Adrenal gland (tissue), 12 donors: ENCODE measurements around the gene RNASE8. TPM values are rescaled to one million over a fixed set of nuclear protein-coding genes. Genes with fewer than 3 reads are reported as not detected.
"Not testable (repeated sequence)": the region's sequence is repeated elsewhere in the genome, so short reads cannot be mapped to it uniquely, and the experiment has no call there.

Source experiments
- DNase-seq, 7 donors: peaks; one replicate each; pipeline ENCODE4 v3.0.0-alpha.2; 2019 to 2020
- H3K27ac ChIP-seq, 5 donors: fragments of 200-600 bp; sonication (generic) in 4 of 5; 1 replicate in 3 of 5; 2 replicates in 2 of 5; pipeline versions ENCODE4 v1.5.1 to v1.8.0; 2016 to 2020; ENCODE audit warnings: mild to moderate bottlenecking in 1 of 5
- H3K27me3 ChIP-seq: fragments of 200-600 bp; 2 replicates; pipeline ENCODE4 v1.8.0; 2021
- H3K36me3 ChIP-seq, 2 donors: fragments of 200-600 bp; replicated peaks in 1 of 2; 1 replicate in 1 of 2; 2 replicates in 1 of 2; pipeline versions ENCODE4 v1.5.1 to v1.8.0; 2018 to 2022
- H3K4me1 ChIP-seq, 2 donors: fragments of 200-600 bp; replicated peaks in 1 of 2; 1 replicate in 1 of 2; 2 replicates in 1 of 2; pipeline versions ENCODE4 v1.5.1 to v1.8.0; 2018 to 2021
- H3K4me3 ChIP-seq, 4 donors: fragments of 200-600 bp; sonication (generic) in 3 of 4; one replicate each; pipeline ENCODE4 v1.5.1; 2016 to 2018
- H3K9me3 ChIP-seq, 3 donors: fragments of 200-600 bp; sonication (generic) in 1 of 3; replicated peaks in 1 of 3; 1 replicate in 2 of 3; 2 replicates in 1 of 3; pipeline versions ENCODE4 v1.5.1 to v1.8.0; 2016 to 2021
- CTCF ChIP-seq, 6 experiments: fragments of 450-650 bp in 4 of 6; fragments of 200-600 bp in 2 of 6; sonication (generic) in 1 of 6; IDR thresholded peaks; 1 replicate in 5 of 6; 2 replicates in 1 of 6; pipeline versions ENCODE4 v1.5.1 to v1.8.0; 2016 to 2021; ENCODE audit warnings: antibody characterized with exemption in 6 of 6, mild to moderate bottlenecking in 2 of 6, moderate library complexity in 1 of 6
- POLR2A ChIP-seq, 2 donors: fragments of 450-650 bp; IDR thresholded peaks; one replicate each; pipeline ENCODE4 v1.6.1; 2017; ENCODE audit warnings: antibody characterized with exemption in 2 of 2, mild to moderate bottlenecking in 2 of 2, moderate library complexity in 1 of 2
- WGBS, 4 donors: extraction: QIAGEN DNeasy Blood & Tissue Kit in 2 of 4; methylation state at CpG; one replicate each; pipeline versions ENCODE4 v1.1.5 to v1.1.7; 2013 to 2017; 5-methylcytosine and 5-hydroxymethylcytosine counted together
- intact Hi-C, 2 donors: fragments of 100-400 bp; cut with DNase I; formaldehyde crosslinking; loops; one replicate each; pipeline versions ENCODE4 v1.14.1 to v1.15.0; 2022 to 2023
- polyA plus RNA-seq, 3 donors: library from polyadenylated mRNA; stranded (reverse); fragments of 200-250 nt in 2 of 3; fragments of 350-450 nt in 1 of 3; fragmentation: Illumina TruSeq in 1 of 3; extraction: RNeasy Lipid Tissue Mini Kit (QIAGEN cat#74804) in 1 of 3; gene quantifications; one replicate each; pipeline ENCODE4 v1.2.3, GENCODE V29; 2013 to 2014
- total RNA-seq, 9 donors: library from RNA; depleted of rRNA in 4 of 9; stranded (reverse); fragments of >200 nt in 4 of 9; fragments of 120-200 nt in 1 of 9; fragmentation: NEBNext Ultra II Directional in 1 of 9; extraction: Animal tissue kit (Norgen Biotek cat#: 25700) in 1 of 9; gene quantifications; one replicate each; pipeline versions ENCODE4 v1.1.0 to v1.2.4, GENCODE V29; 2013 to 2023
- donor health status: healthy with polysubstance abuse.
- donor health status: Bipolar disorder and iron deficiency.
- donor health status: DM: yes; HTN: yes; CAD: no.
- donor health status: DM: no; HTN: no; CAD: no.
- donor health status: DM: no; HTN: no; CAD: no.
- donor health status: DM: yes; HTN: yes; CAD: no.

Gene RNASE8
- total and polyA plus RNA-seq, 12 donors: not detected

GRCh38 chr14:21040370-21040925, 17.2 kb upstream of the RNASE8 start:
- no peak overlapping the region for H3K4me3 ChIP-seq
- TF ChIP-seq CTCF (IDR thresholded peaks at IDR 0.05) (peak in 2 of 6 experiments; percentile 9 to 13), POLR2A (IDR thresholded peaks at IDR 0.05) (no peak)
- intact Hi-C loops: no loop called here

GRCh38 chr14:21040941-21041340, 16.7 kb upstream of the RNASE8 start:
- 84 to 91% (median 88%) methylated on average over 3 of the region's 3 CpGs for WGBS, 4 donors
- intact Hi-C loops: not testable (repeated sequence)

More at GRCh38 chr14:21040370-21040925, 17.2 kb upstream of the RNASE8 start:
- no peaks in the 10 kb centered on the region for H3K36me3 ChIP-seq
- DNase-seq: no peak
- no peaks in the 10 kb centered on the region for H3K27me3 ChIP-seq
- H3K9me3 ChIP-seq: no peaks in the 10 kb centered on the region
- H3K27ac ChIP-seq: peak overlapping the region in 2 of 5 donors; percentile 75 to 81
- H3K4me1 ChIP-seq: peaks cover 35 to 62% of the 10 kb centered on the region in 2 donors
- WGBS, 4 donors: 73 to 80% (median 78%) methylated on average over 8 of the region's 8 CpGs

GRCh38 chr14:21041676-21042433, 15.8 kb upstream of the RNASE8 start, which contains the start of gene RNASE7:
Gene RNASE7, plus strand, starts transcription at chr14:21042362. Its CDS starts 631 bp downstream, at chr14:21042993.
- no peaks in the 10 kb centered on the region for H3K36me3 ChIP-seq
- H3K4me3 ChIP-seq: no peak within 1 kb of the TSS
- H3K27me3 ChIP-seq: no peaks in the 10 kb centered on the region
- peak within 1 kb of the TSS; percentile 9 to 76 (median 65) for H3K27ac ChIP-seq
- DNase-seq: peak; percentile 85 to 93 (median 92)
- WGBS, 4 donors: 58 to 70% (median 63%) methylated on average over 11 of the region's 11 CpGs
- peaks cover 35 to 62% of the 10 kb centered on the region in 2 donors for H3K4me1 ChIP-seq
- TF ChIP-seq POLR2A (IDR thresholded peaks at IDR 0.05) (no peak), CTCF (IDR thresholded peaks at IDR 0.05) (no peak)
- H3K9me3 ChIP-seq: no peaks in the 10 kb centered on the region
- intact Hi-C loops: no loop called here

More at GRCh38 chr14:21040941-21041340, 16.7 kb upstream of the RNASE8 start:
- H3K4me3 ChIP-seq, H3K9me3 ChIP-seq, DNase-seq, H3K27me3 ChIP-seq, H3K36me3 ChIP-seq: not testable (repeated sequence)
- peaks cover 35 to 62% of the 10 kb centered on the region in 2 donors for H3K4me1 ChIP-seq
- H3K27ac ChIP-seq: peak overlapping the region; percentile 1 to 76 (median 54)

GRCh38 chr14:21042918-21043317, 14.7 kb upstream of the RNASE8 start:
- peak in 1 of 2 donors; percentile 19 for TF ChIP-seq POLR2A (IDR thresholded peaks at IDR 0.05)
- no peak for TF ChIP-seq CTCF (IDR thresholded peaks at IDR 0.05)
- intact Hi-C loops: no loop called here
- DNase-seq: peak; percentile 44 to 74 (median 59)
- Histone ChIP-seq H3K27ac (peak overlapping the region in 3 of 5 donors; percentile 65 to 76 (median 75)), H3K4me3 (no peak overlapping the region), H3K9me3 (no peaks in the 10 kb centered on the region), H3K36me3 (no peaks in the 10 kb centered on the region), H3K4me1 (peaks cover 40 to 67% of the 10 kb centered on the region in 2 donors), H3K27me3 (no peaks in the 10 kb centered on the region)
- WGBS, 4 donors: 45 to 53% (median 49%) methylated on average over 8 of the region's 8 CpGs
